Measurements from ENCODE around the gene PDE1A. TPM values are rescaled to one million over a fixed set of nuclear protein-coding genes. Genes with fewer than 3 reads are reported as not detected.
A peak's percentile ranks its signal among the peaks of the same experiment; 100 is the strongest.

PDE1A gene
- total RNA-seq, 1 donor from 2014 or later: 17.3 TPM

- DNase-seq: no peak
- peak overlapping the region; percentile 16 for H3K27ac ChIP-seq (replicated peaks)
- no peak overlapping the region for H3K4me3 ChIP-seq
- no peaks in the 10 kb centered on the region for H3K27me3 ChIP-seq (ENCODE audit: low read depth)
- no peak for TF ChIP-seq CTCF (IDR thresholded peaks at IDR 0.05; ENCODE audit: borderline replicate concordance)
- intact Hi-C loops (cut with micrococcal nuclease): no loop called here
- no peaks in the 10 kb centered on the region for H3K36me3 ChIP-seq
- H3K9me3 ChIP-seq (replicated peaks): no peaks in the 10 kb centered on the region
- H3K4me1 ChIP-seq: peaks cover 8% of the 10 kb centered on the region
These were observed 11.1 kb downstream of the PDE1A start for GRCh38 chr2:182415771-182416170.

- Histone ChIP-seq H3K36me3 (no peaks in the 10 kb centered on the region), H3K27me3 (ENCODE audit: low read depth) (no peaks in the 10 kb centered on the region), H3K9me3 (replicated peaks) (no peaks in the 10 kb centered on the region), H3K4me3 (no peak overlapping the region), H3K4me1 (peaks cover 8% of the 10 kb centered on the region), H3K27ac (replicated peaks) (no peak overlapping the region)
- intact Hi-C loops (cut with micrococcal nuclease): no loop called here
- no peak for TF ChIP-seq CTCF (IDR thresholded peaks at IDR 0.05; ENCODE audit: borderline replicate concordance)
- DNase-seq: no peak
These were observed 14.0 kb downstream of the PDE1A start for GRCh38 chr2:182412858-182413257.

- no peak for TF ChIP-seq CTCF (IDR thresholded peaks at IDR 0.05; ENCODE audit: borderline replicate concordance)
- no peak overlapping the region for H3K4me3 ChIP-seq
- no peak for DNase-seq
- no peak overlapping the region for H3K27ac ChIP-seq (replicated peaks)
- H3K36me3 ChIP-seq: no peaks in the 10 kb centered on the region
- H3K9me3 ChIP-seq (replicated peaks): no peaks in the 10 kb centered on the region
- H3K27me3 ChIP-seq (ENCODE audit: low read depth): no peaks in the 10 kb centered on the region
- H3K4me1 ChIP-seq: peaks cover 12% of the 10 kb centered on the region
- intact Hi-C loops (cut with micrococcal nuclease): no loop called here
These were observed 16.7 kb downstream of the PDE1A start for GRCh38 chr2:182410120-182410519.

GRCh38 chr2:182406221-182406620 is 20.6 kb downstream of the PDE1A start:
- intact Hi-C loops (cut with micrococcal nuclease): no loop called here
- peaks cover 7% of the 10 kb centered on the region for H3K9me3 ChIP-seq (replicated peaks)
- H3K4me3 ChIP-seq: no peak overlapping the region
- H3K27me3 ChIP-seq (ENCODE audit: low read depth): no peaks in the 10 kb centered on the region
- H3K4me1 ChIP-seq: peaks cover 15% of the 10 kb centered on the region
- DNase-seq: no peak
- no peak overlapping the region for H3K27ac ChIP-seq (replicated peaks)
- TF ChIP-seq CTCF (IDR thresholded peaks at IDR 0.05; ENCODE audit: borderline replicate concordance): no peak
- no peaks in the 10 kb centered on the region for H3K36me3 ChIP-seq

GRCh38 chr2:182404975-182405561 is 21.8 kb downstream of the PDE1A start:
- no peak for TF ChIP-seq CTCF (IDR thresholded peaks at IDR 0.05; ENCODE audit: borderline replicate concordance)
- Histone ChIP-seq H3K27me3 (ENCODE audit: low read depth) (no peaks in the 10 kb centered on the region), H3K9me3 (replicated peaks) (peaks cover 7% of the 10 kb centered on the region), H3K4me1 (peaks cover 15% of the 10 kb centered on the region), H3K36me3 (no peaks in the 10 kb centered on the region), H3K27ac (replicated peaks) (no peak overlapping the region), H3K4me3 (no peak overlapping the region)
- no peak for DNase-seq
- intact Hi-C loops (cut with micrococcal nuclease): no loop called here

Measured in left ventricle myocardium inferior (tissue), 1 donor.